Trophoblast cell (in vitro differentiated cells and primary cell): Measurements from ENCODE around the gene CDA.

Source experiments
- DNase-seq, 2 donors: peaks; one replicate each; pipeline ENCODE4 v3.0.0-alpha.2; 2016
- H2AFZ ChIP-seq: 2 replicates; pipeline ENCODE4 v1.6.1; 2013; ENCODE audit warnings: low read length, moderate library complexity, mild to moderate bottlenecking; ENCODE audit not compliant: insufficient read depth, poor library complexity
- H2AK5ac ChIP-seq: 2 replicates; pipeline ENCODE4 v1.6.1; 2013; ENCODE audit warnings: mild to moderate bottlenecking, low read length
- H2BK120ac ChIP-seq: 2 replicates; pipeline ENCODE4 v1.6.1; 2013; ENCODE audit warnings: low read length, mild to moderate bottlenecking, moderate library complexity; ENCODE audit not compliant: insufficient read depth, poor library complexity
- H2BK12ac ChIP-seq: 2 replicates; pipeline ENCODE4 v1.6.1; 2013; ENCODE audit warnings: mild to moderate bottlenecking, low read length, moderate library complexity
- H2BK5ac ChIP-seq: 2 replicates; pipeline ENCODE4 v1.6.1; 2013; ENCODE audit warnings: low read length, low read depth, moderate library complexity, mild to moderate bottlenecking; ENCODE audit not compliant: poor library complexity
- H3K14ac ChIP-seq: 2 replicates; pipeline ENCODE4 v1.6.1; 2013; ENCODE audit warnings: mild to moderate bottlenecking, low read length
- H3K18ac ChIP-seq: 2 replicates; pipeline ENCODE4 v1.6.1; 2013; ENCODE audit warnings: mild to moderate bottlenecking, low read length
- H3K23ac ChIP-seq: 2 replicates; pipeline ENCODE4 v1.6.1; 2013; ENCODE audit warnings: low read length
- H3K27ac ChIP-seq: 2 replicates; pipeline ENCODE4 v1.5.1; 2013; ENCODE audit warnings: low read depth, mild to moderate bottlenecking, inconsistent platforms, low read length, moderate library complexity
- H3K27me3 ChIP-seq: 2 replicates; pipeline ENCODE4 v1.6.1; 2013; ENCODE audit warnings: inconsistent platforms, mild to moderate bottlenecking, low read length, moderate library complexity; ENCODE audit not compliant: insufficient read depth
- H3K36me3 ChIP-seq, 2 experiments: 1 replicate in 1 of 2; 2 replicates in 1 of 2; pipeline ENCODE4 v1.6.1; 2013; ENCODE audit warnings: low read length in 2 of 2, mild to moderate bottlenecking in 2 of 2, moderate library complexity in 1 of 2; ENCODE audit not compliant: insufficient read depth in 2 of 2, control insufficient read depth in 1 of 2
- H3K4ac ChIP-seq: 2 replicates; pipeline ENCODE4 v1.6.1; 2013; ENCODE audit warnings: low read depth, mild to moderate bottlenecking, low read length, moderate library complexity
- H3K4me1 ChIP-seq, 2 experiments: 1 replicate in 1 of 2; 2 replicates in 1 of 2; pipeline ENCODE4 v1.6.1; 2013; ENCODE audit warnings: low read length in 2 of 2, mild to moderate bottlenecking in 2 of 2, moderate library complexity in 1 of 2; ENCODE audit not compliant: insufficient read depth in 2 of 2, control insufficient read depth in 1 of 2
- H3K4me2 ChIP-seq: 2 replicates; pipeline ENCODE4 v1.6.1; 2013; ENCODE audit warnings: inconsistent platforms, mild to moderate bottlenecking, low read length, moderate library complexity
- H3K4me3 ChIP-seq: 2 replicates; pipeline ENCODE4 v1.5.1; 2013; ENCODE audit warnings: mild to moderate bottlenecking, low read depth, low read length, inconsistent platforms
- H3K79me1 ChIP-seq: one replicate; pipeline ENCODE4 v1.6.1; 2013; ENCODE audit warnings: low read length
- H3K79me2 ChIP-seq: 2 replicates; pipeline ENCODE4 v1.6.1; 2013; ENCODE audit warnings: low read length, mild to moderate bottlenecking; ENCODE audit not compliant: control insufficient read depth, insufficient read depth, poor library complexity
- H3K9ac ChIP-seq: 2 replicates; pipeline ENCODE4 v1.6.1; 2013; ENCODE audit warnings: mild to moderate bottlenecking, low read length
- H3K9me3 ChIP-seq: 2 replicates; pipeline ENCODE4 v1.6.1; 2013; ENCODE audit warnings: low read depth, mild to moderate bottlenecking, control low read depth, inconsistent platforms, low read length; ENCODE audit not compliant: insufficient read depth
- H4K12ac ChIP-seq: 2 replicates; pipeline ENCODE4 v1.6.1; 2013; ENCODE audit warnings: low read depth, mild to moderate bottlenecking, low read length, moderate library complexity
- H4K8ac ChIP-seq: 2 replicates; pipeline ENCODE4 v1.6.1; 2013; ENCODE audit warnings: low read depth, mild to moderate bottlenecking, low read length, moderate library complexity
- H4K91ac ChIP-seq: one replicate; pipeline ENCODE4 v1.6.1; 2013; ENCODE audit warnings: low read depth, mild to moderate bottlenecking, low read length, moderate library complexity
- WGBS: extraction: QIAGEN DNeasy Blood & Tissue Kit; methylation state at CpG from one replicate; pipeline ENCODE4 v1.1.7; 2013; ENCODE audit warnings: missing lambda C conversion rate; ENCODE audit not compliant: insufficient read length, insufficient coverage; ENCODE audit errors: extremely low coverage; 5-methylcytosine and 5-hydroxymethylcytosine counted together

CDA gene

DNA sequence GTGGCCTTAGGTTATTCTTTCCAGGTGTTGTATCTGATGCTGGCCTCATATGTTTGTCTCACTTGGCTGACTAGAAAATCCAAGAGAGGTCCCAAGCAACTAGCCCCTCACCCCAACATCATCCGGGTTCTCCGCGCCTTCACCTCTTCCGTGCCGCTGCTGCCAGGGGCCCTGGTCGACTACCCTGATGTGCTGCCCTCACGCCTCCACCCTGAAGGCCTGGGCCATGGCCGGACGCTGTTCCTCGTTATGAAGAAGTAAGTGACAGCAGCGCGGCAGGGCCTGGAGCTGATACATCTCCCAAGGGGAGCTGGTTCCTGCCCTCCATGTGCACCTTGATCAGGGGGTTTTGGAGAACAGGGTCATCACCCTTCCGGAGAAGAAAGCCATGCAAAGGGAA lies 55.5 kb downstream of the CDA start:
- Histone ChIP-seq H3K14ac (no peak overlapping the region), H3K23ac (no peak overlapping the region), H3K4me1 (no peaks in the 10 kb centered on the region), H3K4ac (no peak overlapping the region), H2BK120ac (no peak overlapping the region), H3K18ac (no peak overlapping the region), H3K27me3 (no peaks in the 10 kb centered on the region), H2BK12ac (no peak overlapping the region), H3K4me2 (no peak overlapping the region), H4K12ac (no peak overlapping the region), H3K79me2 (no peaks in the 10 kb centered on the region), H3K4me3 (no peak overlapping the region), H3K79me1 (no peaks in the 10 kb centered on the region), H4K8ac (no peak overlapping the region), H2BK5ac (no peak overlapping the region), H4K91ac (no peak overlapping the region), H3K9ac (no peak overlapping the region), H3K27ac (no peak overlapping the region), H3K9me3 (no peaks in the 10 kb centered on the region), H2AFZ (no peak overlapping the region), H3K36me3 (peaks cover 27 to 33% of the 10 kb centered on the region in 2 experiments), H2AK5ac (no peak overlapping the region)
- WGBS, result no CpG with 5 or more reads among the region's 13 CpGs
- DNase-seq, result no peak

DNA sequence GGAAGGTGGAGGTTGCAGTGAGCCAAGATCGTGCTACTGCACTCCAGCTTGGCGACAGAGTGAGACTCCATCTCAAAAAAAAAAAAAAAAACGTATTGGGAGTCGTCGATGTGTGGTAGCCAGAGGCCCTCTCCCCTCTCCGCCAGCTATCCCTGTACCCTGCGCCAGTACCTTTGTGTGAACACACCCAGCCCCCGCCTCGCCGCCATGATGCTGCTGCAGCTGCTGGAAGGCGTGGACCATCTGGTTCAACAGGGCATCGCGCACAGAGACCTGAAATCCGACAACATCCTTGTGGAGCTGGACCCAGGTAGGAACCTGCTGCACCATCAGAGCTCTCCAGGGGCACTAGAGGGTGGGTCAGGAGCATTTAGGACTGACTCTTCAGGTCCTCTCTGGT lies 56.5 kb downstream of the CDA start:
- Histone ChIP-seq H2BK12ac (no peak overlapping the region), H4K8ac (no peak overlapping the region), H3K27me3 (no peaks in the 10 kb centered on the region), H4K12ac (no peak overlapping the region), H3K23ac (no peak overlapping the region), H3K18ac (no peak overlapping the region), H3K79me1 (no peaks in the 10 kb centered on the region), H3K9ac (no peak overlapping the region), H3K14ac (no peak overlapping the region), H3K79me2 (no peaks in the 10 kb centered on the region), H2AK5ac (no peak overlapping the region), H4K91ac (no peak overlapping the region), H2BK120ac (no peak overlapping the region), H3K36me3 (peaks cover 28 to 34% of the 10 kb centered on the region in 2 experiments), H3K27ac (no peak overlapping the region), H3K4ac (no peak overlapping the region), H3K9me3 (no peaks in the 10 kb centered on the region), H3K4me3 (no peak overlapping the region), H3K4me2 (no peak overlapping the region), H2BK5ac (no peak overlapping the region), H3K4me1 (no peaks in the 10 kb centered on the region), H2AFZ (no peak overlapping the region)
- DNase-seq, result no peak
- no CpG with 5 or more reads among the region's 14 CpGs for WGBS

DNA sequence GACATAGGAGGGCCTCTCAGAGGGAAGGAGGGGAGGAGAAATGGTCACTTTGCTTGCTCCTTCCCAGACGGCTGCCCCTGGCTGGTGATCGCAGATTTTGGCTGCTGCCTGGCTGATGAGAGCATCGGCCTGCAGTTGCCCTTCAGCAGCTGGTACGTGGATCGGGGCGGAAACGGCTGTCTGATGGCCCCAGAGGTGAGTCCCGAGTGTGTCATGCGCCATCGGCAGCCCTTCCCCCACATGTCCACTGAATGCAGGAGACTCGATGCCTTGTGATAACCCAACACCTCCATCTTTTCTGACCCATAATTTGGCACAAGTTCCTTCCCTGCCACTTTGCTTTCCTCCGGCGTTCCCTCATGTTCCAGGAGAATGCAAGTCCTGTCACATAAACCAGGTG lies 59.5 kb downstream of the CDA start:
- H3K79me1 ChIP-seq, result no peaks in the 10 kb centered on the region
- WGBS, result no CpG with 5 or more reads among the region's 13 CpGs
- no peak overlapping the region for H3K4me2 ChIP-seq
- H3K4ac ChIP-seq, result no peak overlapping the region
- no peak for DNase-seq
- no peak overlapping the region for H2BK120ac ChIP-seq
- no peaks in the 10 kb centered on the region for H3K79me2 ChIP-seq
- peaks cover 42 to 50% of the 10 kb centered on the region in 2 experiments for H3K36me3 ChIP-seq
- H3K14ac ChIP-seq, result no peak overlapping the region
- no peak overlapping the region for H3K27ac ChIP-seq
- H3K27me3 ChIP-seq, result no peaks in the 10 kb centered on the region
- no peaks in the 10 kb centered on the region for H3K9me3 ChIP-seq
- no peak overlapping the region for H4K91ac ChIP-seq
- no peaks in the 10 kb centered on the region for H3K4me1 ChIP-seq
- no peak overlapping the region for H3K18ac ChIP-seq
- no peak overlapping the region for H2BK5ac ChIP-seq
- H2BK12ac ChIP-seq, result no peak overlapping the region
- no peak overlapping the region for H3K4me3 ChIP-seq
- no peak overlapping the region for H3K9ac ChIP-seq
- H4K12ac ChIP-seq, result no peak overlapping the region
- H3K23ac ChIP-seq, result no peak overlapping the region
- no peak overlapping the region for H2AK5ac ChIP-seq
- H4K8ac ChIP-seq, result no peak overlapping the region
- H2AFZ ChIP-seq, result no peak overlapping the region

DNA sequence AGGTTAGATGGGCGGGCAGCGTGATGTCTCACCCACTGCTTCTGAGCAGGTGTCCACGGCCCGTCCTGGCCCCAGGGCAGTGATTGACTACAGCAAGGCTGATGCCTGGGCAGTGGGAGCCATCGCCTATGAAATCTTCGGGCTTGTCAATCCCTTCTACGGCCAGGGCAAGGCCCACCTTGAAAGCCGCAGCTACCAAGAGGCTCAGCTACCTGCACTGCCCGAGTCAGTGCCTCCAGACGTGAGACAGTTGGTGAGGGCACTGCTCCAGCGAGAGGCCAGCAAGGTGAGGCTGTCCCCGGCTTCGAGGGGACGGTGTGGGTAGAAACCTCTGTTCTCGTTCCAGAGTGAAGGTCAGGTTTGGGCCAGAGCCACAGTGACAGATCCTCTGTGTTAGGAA lies 60.0 kb downstream of the CDA start:
- H2BK120ac ChIP-seq, result no peak overlapping the region
- H3K23ac ChIP-seq, result no peak overlapping the region
- H3K14ac ChIP-seq, result no peak overlapping the region
- no peak overlapping the region for H2BK5ac ChIP-seq
- no peak overlapping the region for H3K9ac ChIP-seq
- peaks cover 45 to 55% of the 10 kb centered on the region in 2 experiments for H3K36me3 ChIP-seq
- H3K27me3 ChIP-seq, result no peaks in the 10 kb centered on the region
- H3K4me2 ChIP-seq, result no peak overlapping the region
- no peak overlapping the region for H2BK12ac ChIP-seq
- no peaks in the 10 kb centered on the region for H3K9me3 ChIP-seq
- no peaks in the 10 kb centered on the region for H3K4me1 ChIP-seq
- H4K91ac ChIP-seq, result no peak overlapping the region
- H3K4me3 ChIP-seq, result no peak overlapping the region
- no CpG with 5 or more reads among the region's 15 CpGs for WGBS
- no peak overlapping the region for H2AFZ ChIP-seq
- H3K27ac ChIP-seq, result no peak overlapping the region
- no peaks in the 10 kb centered on the region for H3K79me1 ChIP-seq
- no peak overlapping the region for H3K4ac ChIP-seq
- no peak overlapping the region for H4K8ac ChIP-seq
- no peak overlapping the region for H3K18ac ChIP-seq
- H3K79me2 ChIP-seq, result no peaks in the 10 kb centered on the region
- no peak for DNase-seq
- no peak overlapping the region for H4K12ac ChIP-seq
- H2AK5ac ChIP-seq, result no peak overlapping the region
